Mesangial cell (primary cell): ENCODE results near the gene FRMD5. TPM values are rescaled to one million over a fixed set of nuclear protein-coding genes. Genes with fewer than 3 reads are reported as not detected.

Experiments used
- total RNA-seq: library from RNA; depleted of rRNA; stranded (reverse); fragments of >200 nt; gene quantifications from 2 replicates; pipeline ENCODE4 v1.2.3, GENCODE V29; 2015

Gene FRMD5
- total RNA-seq: 8.5 and 10.8 TPM in 2 replicates

DNA sequence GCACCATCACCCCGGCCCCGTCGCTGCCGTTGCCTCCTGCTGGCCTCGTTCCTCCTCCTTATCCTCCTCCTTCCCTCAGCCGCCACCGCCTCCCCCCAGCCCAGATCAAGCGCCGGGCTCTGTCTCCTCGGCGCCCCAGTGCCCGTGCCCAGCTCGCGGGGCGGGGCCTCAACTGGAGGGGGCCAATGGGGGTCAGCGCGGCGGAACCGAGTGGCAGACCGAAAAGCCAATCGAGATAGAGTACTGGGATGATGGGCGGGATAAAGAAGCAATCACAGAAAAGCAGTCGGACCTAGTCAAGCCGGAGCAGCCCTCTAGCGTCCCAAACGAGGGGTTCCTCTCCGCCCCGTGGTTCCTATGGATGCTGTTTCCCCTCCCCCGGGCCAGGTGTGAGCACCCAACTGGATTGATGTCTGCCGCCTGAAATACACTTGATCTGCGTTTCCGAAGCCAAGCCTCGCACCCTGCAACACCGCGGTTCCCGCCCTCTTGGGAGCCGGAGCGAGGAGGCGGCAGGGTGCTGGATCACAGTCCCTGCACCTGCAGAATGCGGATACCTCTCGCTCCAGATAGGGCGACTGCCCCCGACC lies at the start of gene FRMD5:
Gene FRMD5 (minus strand): TSS at position 121 of the 590 bp plus-strand sequence.

DNA sequence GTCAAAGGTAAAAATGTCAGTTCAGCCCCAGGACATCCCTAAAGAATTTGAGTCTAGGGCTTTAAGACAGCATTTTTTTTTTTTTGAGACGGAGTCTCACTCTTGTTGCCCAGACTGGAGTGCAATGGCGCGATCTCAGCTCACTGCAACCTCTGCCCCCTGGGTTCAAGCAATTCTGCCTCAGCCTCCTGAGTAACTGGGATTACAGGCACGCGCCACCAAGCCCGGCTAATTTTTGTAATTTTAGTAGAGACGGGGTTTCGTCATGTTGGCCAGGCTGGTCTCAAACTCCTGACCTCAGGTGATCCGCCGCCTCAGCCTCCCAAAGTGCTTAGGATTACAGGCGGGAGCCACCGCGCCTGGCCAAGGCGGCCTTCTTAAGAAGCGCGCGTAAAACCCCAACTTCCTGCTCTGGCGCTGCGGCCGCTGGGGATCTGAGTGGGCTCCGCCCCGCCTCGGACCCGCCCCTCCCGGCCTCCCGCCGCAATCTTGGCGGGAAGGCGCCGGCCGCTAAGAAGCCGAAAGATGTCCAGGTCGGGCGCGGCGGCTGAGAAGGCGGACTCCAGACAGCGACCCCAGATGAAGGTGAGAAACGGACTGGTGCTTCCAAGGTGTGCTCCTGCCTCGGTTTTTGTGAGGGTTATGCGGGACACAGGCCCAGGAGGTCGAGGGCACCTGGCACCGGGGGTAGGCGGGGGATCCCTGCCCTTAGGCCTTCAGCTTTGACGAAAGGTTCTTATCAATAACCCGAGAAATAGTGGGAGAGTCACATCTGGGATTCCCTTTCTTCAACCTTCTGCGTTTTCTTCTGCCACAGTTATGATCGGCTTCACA lies 368.3 kb downstream of the FRMD5 start, which contains the start of gene WDR76:
Gene WDR76 (plus strand): TSS at position 495 of the 834 bp plus-strand sequence. CDS start 31 bp downstream, at position 526.

DNA sequence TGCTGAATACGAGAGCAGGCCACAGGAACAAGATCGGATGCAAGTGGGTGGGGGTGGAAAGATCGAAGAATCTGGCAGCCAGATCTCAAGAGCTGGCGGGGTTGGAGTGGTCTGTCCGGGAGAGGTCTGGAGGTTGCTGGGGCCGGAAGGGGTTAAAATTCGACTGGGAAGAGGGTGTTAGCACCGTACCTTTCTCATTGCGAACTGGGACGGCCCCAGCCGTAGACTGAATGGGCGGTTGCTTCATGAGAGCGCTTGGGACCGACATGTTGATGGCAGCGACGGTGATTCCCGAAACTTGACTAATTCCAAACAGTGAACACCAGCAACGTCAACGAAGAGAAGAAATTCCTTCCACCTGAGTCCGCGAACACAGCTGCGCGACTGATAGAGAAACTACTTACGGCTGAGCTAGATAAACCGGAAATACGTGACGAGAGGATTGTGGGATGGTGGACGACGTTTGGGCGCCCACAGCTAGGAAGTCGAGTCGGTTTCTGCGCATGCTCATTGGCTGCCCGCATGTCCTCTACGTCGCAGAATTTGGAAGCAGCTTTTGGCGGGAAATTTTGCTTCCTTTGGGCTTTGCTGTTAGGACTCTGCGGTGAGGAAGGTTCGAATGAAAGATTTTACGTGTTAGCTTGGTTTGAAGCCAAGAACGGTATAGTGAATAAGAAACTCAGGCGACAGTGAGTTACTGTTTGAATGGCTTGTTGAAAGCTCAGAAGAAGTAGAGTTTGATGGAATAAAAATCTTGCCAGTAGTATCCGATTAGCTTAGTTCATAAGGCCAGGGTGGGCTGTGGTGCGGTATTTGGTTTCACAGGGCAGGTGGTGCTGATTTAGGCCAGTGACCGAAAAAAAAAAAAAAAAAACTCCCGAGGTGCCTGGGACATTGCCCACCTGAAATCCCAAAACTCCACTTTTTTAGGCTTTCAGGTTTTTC lies 370.5 kb downstream of the FRMD5 start, which contains the start of gene MFAP1:
Gene MFAP1 (minus strand): TSS at position 389 of the 945 bp plus-strand sequence. CDS start 121 bp downstream, at position 268.

Other genes starting within 250 kb of the FRMD5 start
- 34.9 and 69.7 TPM in 2 replicates for gene GOLM2, start 93.4 kb upstream of the FRMD5 start, total RNA-seq
- gene CTDSPL2, start 232.4 kb upstream of the FRMD5 start, total RNA-seq: 33.0 and 63.7 TPM in 2 replicates